Astrocyte (in vitro differentiated cells and primary cell): ENCODE data around the gene SND1.

ENCODE experiments used
- EZH2 ChIP-seq: IDR thresholded peaks from 2 replicates; pipeline ENCODE4 v1.6.1; 2012; ENCODE audit warnings: mild to moderate bottlenecking, low read length, inconsistent platforms; ENCODE audit not compliant: insufficient read depth
- TF ChIP-seq, protein P1 (sequence below): IDR thresholded peaks from 2 replicates; pipeline ENCODE4 v1.5.1; 2011; ENCODE audit warnings: low read depth, mild to moderate bottlenecking, inconsistent platforms, low read length, moderate library complexity; ENCODE audit not compliant: insufficient read depth

DNA sequence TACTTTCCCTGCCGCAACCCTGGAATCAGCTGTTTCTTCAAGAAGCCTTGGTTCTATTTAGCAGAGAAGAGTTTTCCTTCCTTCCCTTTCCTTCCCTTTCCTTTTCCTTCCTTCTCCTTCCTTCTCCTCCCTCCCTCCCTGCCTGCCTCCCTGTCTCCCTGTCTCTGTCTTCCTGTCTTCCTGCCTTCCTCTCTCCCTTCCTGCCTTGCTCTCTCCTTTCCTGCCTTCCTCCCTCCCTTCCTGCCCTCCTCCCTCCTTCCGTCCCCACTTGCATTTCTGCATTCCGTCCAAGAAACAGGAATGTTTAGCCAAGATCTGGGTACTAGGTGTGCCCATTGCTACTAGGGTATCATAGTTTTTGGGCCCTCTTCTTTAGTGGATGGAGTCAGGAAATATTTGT lies 21.9 kb downstream of the SND1 start:
- TF ChIP-seq, protein P1, sequence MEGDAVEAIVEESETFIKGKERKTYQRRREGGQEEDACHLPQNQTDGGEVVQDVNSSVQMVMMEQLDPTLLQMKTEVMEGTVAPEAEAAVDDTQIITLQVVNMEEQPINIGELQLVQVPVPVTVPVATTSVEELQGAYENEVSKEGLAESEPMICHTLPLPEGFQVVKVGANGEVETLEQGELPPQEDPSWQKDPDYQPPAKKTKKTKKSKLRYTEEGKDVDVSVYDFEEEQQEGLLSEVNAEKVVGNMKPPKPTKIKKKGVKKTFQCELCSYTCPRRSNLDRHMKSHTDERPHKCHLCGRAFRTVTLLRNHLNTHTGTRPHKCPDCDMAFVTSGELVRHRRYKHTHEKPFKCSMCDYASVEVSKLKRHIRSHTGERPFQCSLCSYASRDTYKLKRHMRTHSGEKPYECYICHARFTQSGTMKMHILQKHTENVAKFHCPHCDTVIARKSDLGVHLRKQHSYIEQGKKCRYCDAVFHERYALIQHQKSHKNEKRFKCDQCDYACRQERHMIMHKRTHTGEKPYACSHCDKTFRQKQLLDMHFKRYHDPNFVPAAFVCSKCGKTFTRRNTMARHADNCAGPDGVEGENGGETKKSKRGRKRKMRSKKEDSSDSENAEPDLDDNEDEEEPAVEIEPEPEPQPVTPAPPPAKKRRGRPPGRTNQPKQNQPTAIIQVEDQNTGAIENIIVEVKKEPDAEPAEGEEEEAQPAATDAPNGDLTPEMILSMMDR = no peak
- TF ChIP-seq EZH2 = no peak
